HCT116 (cell line): Measurements from ENCODE around the gene BSN. TPM values are rescaled to one million over a fixed set of nuclear protein-coding genes. Genes with fewer than 3 reads are reported as not detected.

Experiments used
- ATAC-seq: fragments of 200-7000 bp; cut with Tn5 transposase; 2 replicates; pipeline ENCODE4 v1.9.1; 2020; ENCODE audit warnings: mild to moderate bottlenecking, moderate library complexity
- BruUV-seq: library from RNA; stranded (reverse); fragments of 400-500 nt; replicated peaks from 2 replicates; lab custom pipeline; 2021; lab: Mats Ljungman, UMichigan
- CTCF ChIA-PET: fragments of 300-600 bp; sonication (Branson Sonifier 250); formaldehyde crosslinking; loops from one replicate; lab custom pipeline; 2021; ENCODE audit warnings: antibody characterized with exemption; lab: Charles Lee
- POLR2A ChIA-PET: fragments of 300-600, 350-600 bp; sonication (Branson Sonifier 250); formaldehyde crosslinking; loops from one replicate; lab custom pipeline; 2021; ENCODE audit warnings: antibody characterized with exemption; lab: Charles Lee
- RAD21 ChIA-PET, 2 experiments: fragments of 300-600 bp; sonication (Branson Sonifier 250); formaldehyde crosslinking; loops; one replicate each; lab custom pipeline; 2023; ENCODE audit warnings: low total read pairs in 2 of 2; ENCODE audit not compliant: uncharacterized antibody in 2 of 2, unreplicated experiment in 2 of 2, low non-redundant PET in 1 of 2; lab: Charles Lee
- DNase-seq: peaks from one replicate; pipeline ENCODE4 v3.0.0-alpha.2; 2010; ENCODE audit warnings: low read depth, low spot score
- H2AFZ ChIP-seq: fragments of 200-600 bp; shearing (Covaris generic), sonication (generic); 2 replicates; pipeline ENCODE4 v1.6.1; 2017; ENCODE audit warnings: low read depth, mixed run types, mixed read lengths, antibody characterized with exemption, low read length; ENCODE audit not compliant: poor library complexity, severe bottlenecking
- H3K27ac ChIP-seq: 2 replicates; pipeline ENCODE4 v1.5.1; 2012; ENCODE audit warnings: low read depth, low read length
- H3K27me3 ChIP-seq: fragments of 200-600 bp; sonication (generic); 2 replicates; pipeline ENCODE4 v1.6.1; 2016; ENCODE audit warnings: mixed run types, low read length, mixed read lengths; ENCODE audit not compliant: insufficient read depth
- H3K36me3 ChIP-seq, 2 experiments: fragments of 200-500 bp in 1 of 2; fragments of 200-600 bp in 1 of 2; sonication (Bioruptor generic) in 1 of 2; sonication (generic) in 1 of 2; 2 replicates each; pipeline versions ENCODE4 v1.5.1 to v1.6.1; 2014 to 2016; ENCODE audit warnings: low read length in 2 of 2, inconsistent platforms in 1 of 2, mixed read lengths in 1 of 2, mixed run types in 1 of 2; ENCODE audit not compliant: insufficient read depth in 2 of 2, control insufficient read depth in 1 of 2
- H3K4me1 ChIP-seq, 2 experiments: fragments of 200-600 bp in 1 of 2; sonication (generic) in 1 of 2; 2 replicates each; pipeline versions ENCODE4 v1.5.1 to v1.6.1; 2012 to 2017; ENCODE audit warnings: low read length in 2 of 2, inconsistent platforms in 1 of 2, mild to moderate bottlenecking in 1 of 2, mixed read lengths in 1 of 2, mixed run types in 1 of 2, moderate library complexity in 1 of 2; ENCODE audit not compliant: insufficient read depth in 2 of 2, control insufficient read depth in 1 of 2
- H3K4me2 ChIP-seq: fragments of 200-600 bp; sonication (generic); 2 replicates; pipeline ENCODE4 v1.6.1; 2017; ENCODE audit warnings: mixed run types, low read length, mixed read lengths
- H3K4me3 ChIP-seq, 2 experiments: fragments of 200-600 bp in 1 of 2; sonication (generic) in 1 of 2; replicated peaks in 1 of 2; 2 replicates each; pipeline ENCODE4 v1.5.1; 2011 to 2016; ENCODE audit warnings: low read length in 2 of 2, control low read depth in 1 of 2, low read depth in 1 of 2, mild to moderate bottlenecking in 1 of 2, mixed read lengths in 1 of 2, mixed run types in 1 of 2
- H3K79me2 ChIP-seq: fragments of 200-600 bp; sonication (generic); 2 replicates; pipeline ENCODE4 v1.6.1; 2017; ENCODE audit warnings: mild to moderate bottlenecking, mixed run types, low read length, moderate library complexity, mixed read lengths; ENCODE audit not compliant: insufficient read depth
- H3K9ac ChIP-seq: fragments of 200-600 bp; sonication (generic); 2 replicates; pipeline ENCODE4 v1.6.1; 2016; ENCODE audit warnings: low read length, mixed read lengths
- H3K9me2 ChIP-seq: fragments of 200-600 bp; sonication (generic), shearing (Covaris generic); 2 replicates; pipeline ENCODE4 v1.6.1; 2017; ENCODE audit warnings: mixed run types, mild to moderate bottlenecking, moderate library complexity; ENCODE audit not compliant: insufficient read depth
- H3K9me3 ChIP-seq, 2 experiments: fragments of 200-500 bp in 1 of 2; fragments of 200-600 bp in 1 of 2; sonication (Bioruptor generic) in 1 of 2; sonication (generic) in 1 of 2; 2 replicates each; pipeline ENCODE4 v1.6.1; 2014 to 2017; ENCODE audit warnings: low read length in 2 of 2, mixed read lengths in 2 of 2, inconsistent platforms in 1 of 2, low read depth in 1 of 2, mild to moderate bottlenecking in 1 of 2, mixed run types in 1 of 2, moderate library complexity in 1 of 2; ENCODE audit not compliant: control insufficient read depth in 1 of 2, insufficient read depth in 1 of 2
- H4K20me1 ChIP-seq: fragments of 200-600 bp; sonication (generic), shearing (Covaris generic); 2 replicates; pipeline ENCODE4 v1.6.1; 2017; ENCODE audit warnings: mixed run types, mild to moderate bottlenecking, moderate library complexity; ENCODE audit not compliant: insufficient read depth
- CBX3 ChIP-seq: IDR thresholded peaks from 2 replicates; pipeline ENCODE4 v1.6.1; 2012; ENCODE audit warnings: low read depth
- CEBPB ChIP-seq: IDR thresholded peaks from 2 replicates; pipeline ENCODE4 v1.6.1; 2012; ENCODE audit warnings: low read depth
- CTCF ChIP-seq, 3 experiments: fragments of 200-600 bp in 1 of 3; sonication (generic) in 1 of 3; IDR thresholded peaks in 2 of 3; conservative IDR thresholded peaks in 1 of 3; 2 replicates each; pipeline ENCODE4 v1.5.1; 2012 to 2017; ENCODE audit warnings: low read depth in 2 of 3, low read length in 2 of 3, antibody characterized with exemption in 1 of 3, borderline replicate concordance in 1 of 3, control low read depth in 1 of 3, mild to moderate bottlenecking in 1 of 3, mixed read lengths in 1 of 3, mixed run types in 1 of 3, moderate library complexity in 1 of 3; ENCODE audit not compliant: insufficient read depth in 1 of 3
- EGR1 ChIP-seq: IDR thresholded peaks from 2 replicates; pipeline ENCODE4 v1.6.1; 2012; ENCODE audit warnings: low read depth
- ELF1 ChIP-seq: IDR thresholded peaks from 2 replicates; pipeline ENCODE4 v1.6.1; 2012; ENCODE audit warnings: low read depth, borderline replicate concordance
- EZH2 ChIP-seq: fragments of 200-600 bp; sonication (generic); IDR thresholded peaks from 2 replicates; pipeline ENCODE4 v1.6.1; 2017; ENCODE audit warnings: antibody characterized with exemption, mixed run types
- EZH2phosphoT487 ChIP-seq: fragments of 200-600 bp; IDR thresholded peaks from 2 replicates; pipeline ENCODE4 v1.6.1; 2018; ENCODE audit warnings: antibody characterized with exemption, borderline replicate concordance
- FOSL1 ChIP-seq: IDR thresholded peaks from 2 replicates; pipeline ENCODE4 v1.6.1; 2012; ENCODE audit warnings: low read depth
- JUND ChIP-seq: IDR thresholded peaks from 2 replicates; pipeline ENCODE4 v1.6.1; 2012
- POLR2A ChIP-seq: IDR thresholded peaks from 2 replicates; pipeline ENCODE4 v1.7.0; 2011; ENCODE audit warnings: borderline replicate concordance; ENCODE audit not compliant: insufficient read depth, insufficient read length; ENCODE audit errors: extremely low read depth
- POLR2AphosphoS5 ChIP-seq: IDR thresholded peaks from 2 replicates; pipeline ENCODE4 v1.6.1; 2011; ENCODE audit warnings: mild to moderate bottlenecking, low read depth, low read length, moderate library complexity
- RAD21 ChIP-seq: IDR thresholded peaks from 2 replicates; pipeline ENCODE4 v1.6.1; 2012; ENCODE audit warnings: low read depth, mild to moderate bottlenecking
- SP1 ChIP-seq: IDR thresholded peaks from 2 replicates; pipeline ENCODE4 v1.6.1; 2012; ENCODE audit warnings: low read depth
- TCF7L2 ChIP-seq: IDR thresholded peaks from 2 replicates; pipeline ENCODE4 v1.7.0; 2011; ENCODE audit warnings: borderline replicate concordance, inconsistent platforms; ENCODE audit not compliant: insufficient read depth, insufficient read length; ENCODE audit errors: extremely low read depth
- ZFX ChIP-seq: fragments of 450-650 bp; IDR thresholded peaks from 2 replicates; pipeline ENCODE4 v1.6.1; 2017
- ZNF274 ChIP-seq: fragments of 200-500 bp; sonication (Bioruptor generic); IDR thresholded peaks from 2 replicates; pipeline ENCODE4 v1.6.1; 2014; ENCODE audit warnings: mild to moderate bottlenecking, low read depth, low read length, inconsistent platforms
- intact Hi-C: fragments of 100-400 bp; cut with micrococcal nuclease; formaldehyde crosslinking; loops from 2 replicates; pipeline ENCODE4 v1.10.0; 2022
- total RNA-seq: library from RNA; stranded (reverse); gene quantifications from one replicate; pipeline ENCODE4 v1.2.1, GENCODE V29; 2021; ENCODE audit not compliant: unreplicated experiment
- TF ChIP-seq, protein P1 (sequence below): IDR thresholded peaks from 2 replicates; pipeline ENCODE4 v1.6.1; 2012
- TF ChIP-seq, protein P2 (sequence below): IDR thresholded peaks from 2 replicates; pipeline ENCODE4 v1.6.1; 2012

Gene BSN
- total RNA-seq, 1 experiment from 2014 or later, result 1.5 TPM

GRCh38 chr3:49618412-49618811 is 64.1 kb downstream of the BSN start:
- ChIA-PET CTCF (no interaction called here), POLR2A (no interaction called here), RAD21 (no interaction called here)
- H3K9me3 ChIP-seq, result no peaks in the 10 kb centered on the region
- H4K20me1 ChIP-seq, result no peaks in the 10 kb centered on the region
- intact Hi-C loops, result no loop called here
- H3K4me3 ChIP-seq, result no peak overlapping the region
- no peak overlapping the region for H2AFZ ChIP-seq
- no peaks in the 10 kb centered on the region for H3K9me2 ChIP-seq
- ATAC-seq (no peak), DNase-seq (no peak)
- peaks cover 0 to 5% of the 10 kb centered on the region in 2 experiments; a peak in 1 of 4 replicates for H3K4me1 ChIP-seq
- no peaks in the 10 kb centered on the region for H3K79me2 ChIP-seq
- H3K27me3 ChIP-seq, result no peaks in the 10 kb centered on the region
- no peak overlapping the region for H3K4me2 ChIP-seq
- H3K36me3 ChIP-seq, result no peaks in the 10 kb centered on the region
- no peak overlapping the region for H3K27ac ChIP-seq
- no peak for TF ChIP-seq JUND
- no peak for TF ChIP-seq EZH2phosphoT487
- TF ChIP-seq CBX3, result no peak
- TF ChIP-seq, protein P1, sequence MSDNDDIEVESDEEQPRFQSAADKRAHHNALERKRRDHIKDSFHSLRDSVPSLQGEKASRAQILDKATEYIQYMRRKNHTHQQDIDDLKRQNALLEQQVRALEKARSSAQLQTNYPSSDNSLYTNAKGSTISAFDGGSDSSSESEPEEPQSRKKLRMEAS, result no peak
- no peak for TF ChIP-seq POLR2A
- no peak for TF ChIP-seq EZH2
- TF ChIP-seq POLR2AphosphoS5, result no peak
- TF ChIP-seq TCF7L2, result no peak
- TF ChIP-seq, protein P2, sequence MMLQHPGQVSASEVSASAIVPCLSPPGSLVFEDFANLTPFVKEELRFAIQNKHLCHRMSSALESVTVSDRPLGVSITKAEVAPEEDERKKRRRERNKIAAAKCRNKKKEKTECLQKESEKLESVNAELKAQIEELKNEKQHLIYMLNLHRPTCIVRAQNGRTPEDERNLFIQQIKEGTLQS, result no peak
- H3K9ac ChIP-seq, result no peak overlapping the region
- BruUV-seq, result no TSS peak

- Histone ChIP-seq H2AFZ (no peak overlapping the region), H3K27me3 (no peaks in the 10 kb centered on the region), H3K4me1 (peaks cover 0 to 5% of the 10 kb centered on the region in 2 experiments; a peak in 1 of 4 replicates), H3K27ac (no peak overlapping the region), H3K4me2 (no peak overlapping the region), H3K4me3 (no peak overlapping the region), H3K9me3 (no peaks in the 10 kb centered on the region), H4K20me1 (no peaks in the 10 kb centered on the region), H3K9ac (no peak overlapping the region), H3K36me3 (no peaks in the 10 kb centered on the region), H3K79me2 (no peaks in the 10 kb centered on the region), H3K9me2 (no peaks in the 10 kb centered on the region)
- intact Hi-C loops, result no loop called here
- ChIA-PET POLR2A (no interaction called here), RAD21 (no interaction called here), CTCF (no interaction called here)
- ATAC-seq, result no peak
- no TSS peak for BruUV-seq
- no peak for DNase-seq
- no peak for TF ChIP-seq EZH2
- no peak for TF ChIP-seq JUND
- no peak for TF ChIP-seq SP1
- TF ChIP-seq EZH2phosphoT487, result no peak
- no peak for TF ChIP-seq EGR1
- TF ChIP-seq ELF1, result no peak
- no peak for TF ChIP-seq POLR2A
- no peak for TF ChIP-seq TCF7L2
- TF ChIP-seq CEBPB, result no peak
- no peak for TF ChIP-seq RAD21
- no peak for TF ChIP-seq CTCF (IDR thresholded peaks at IDR 0.05 in 2 of 3, conservative IDR thresholded peaks at IDR 0.05 in 1 of 3; ENCODE audit: borderline replicate concordance in 1 of 3, insufficient read depth in 1 of 3, low read depth in 2 of 3, low read length in 2 of 3)
- TF ChIP-seq ZNF274, result no peak
- TF ChIP-seq FOSL1, result no peak
- no peak for TF ChIP-seq CBX3
- TF ChIP-seq, protein P1, result no peak
- TF ChIP-seq ZFX, result no peak
Measured at GRCh38 chr3:49619649-49620048, 65.4 kb downstream of the BSN start.
